OCI-LY3 (cell line): ENCODE data around the gene TMEM87A.
"Not testable (repeated sequence)": the region's sequence is repeated elsewhere in the genome, so short reads cannot be mapped to it uniquely, and the experiment has no call there.

Experiments used
- H2AFZ ChIP-seq: fragments of 200-600, 300-600 bp; shearing (Covaris generic); 2 replicates; pipeline ENCODE4 v1.6.0; 2014; ENCODE audit warnings: antibody characterized with exemption, low read depth, low read length
- H3K27ac ChIP-seq: fragments of 200-600, 300-600 bp; sonication (generic); 2 replicates; pipeline ENCODE4 v1.5.1; 2014; ENCODE audit warnings: mild to moderate bottlenecking, low read length, moderate library complexity, mixed read lengths
- H3K27me3 ChIP-seq: fragments of 200-600, 300-600 bp; sonication (generic); 2 replicates; pipeline ENCODE4 v1.6.1; 2014; ENCODE audit warnings: low read depth, low read length, mixed read lengths
- H3K36me3 ChIP-seq: fragments of 200-600, 300-600 bp; sonication (generic); replicated peaks from 2 replicates; pipeline ENCODE3; 2014; ENCODE audit warnings: low read depth, low read length, mixed read lengths
- H3K4me1 ChIP-seq: fragments of 300-600, 200-600 bp; sonication (generic); 2 replicates; pipeline ENCODE4 v1.6.1; 2014; ENCODE audit warnings: low read length, mixed read lengths
- H3K4me2 ChIP-seq: fragments of 200-600, 300-600 bp; sonication (generic); 2 replicates; pipeline ENCODE4 v1.6.1; 2014; ENCODE audit warnings: low read length, mixed read lengths
- H3K4me3 ChIP-seq: fragments of 300-600, 200-600 bp; sonication (generic); 2 replicates; pipeline ENCODE4 v1.5.1; 2014; ENCODE audit warnings: antibody characterized with exemption, mild to moderate bottlenecking, low read length, moderate library complexity
- H3K79me2 ChIP-seq: fragments of 300-600, 200-600 bp; shearing (Covaris generic); 2 replicates; pipeline ENCODE4 v1.6.1; 2014; ENCODE audit warnings: mild to moderate bottlenecking, low read length, mixed read lengths
- H3K9ac ChIP-seq: fragments of 300-600, 200-600 bp; shearing (Covaris generic); 2 replicates; pipeline ENCODE4 v1.6.0; 2014; ENCODE audit warnings: mild to moderate bottlenecking, low read length, moderate library complexity
- H3K9me3 ChIP-seq: fragments of 200-600, 300-600 bp; shearing (Covaris generic); 2 replicates; pipeline ENCODE4 v1.6.1; 2014; ENCODE audit warnings: low read length, mixed read lengths; ENCODE audit not compliant: insufficient read depth
- H4K20me1 ChIP-seq: fragments of 200-600, 300-600 bp; sonication (generic); 2 replicates; pipeline ENCODE4 v1.6.1; 2016; ENCODE audit warnings: low read length, mixed read lengths; ENCODE audit not compliant: insufficient read depth
- EZH2phosphoT487 ChIP-seq: fragments of 200-600 bp; shearing (Covaris generic); IDR thresholded peaks from 2 replicates; pipeline ENCODE4 v1.6.1; 2018; ENCODE audit warnings: antibody characterized with exemption, mixed run types, low read depth
- TF ChIP-seq, protein P1 (sequence below): fragments of 200-600, 300-600 bp; sonication (generic); IDR thresholded peaks from 2 replicates; pipeline ENCODE4 v1.5.1; 2014; ENCODE audit warnings: antibody characterized with exemption, low read length, low read depth

Gene TMEM87A

DNA sequence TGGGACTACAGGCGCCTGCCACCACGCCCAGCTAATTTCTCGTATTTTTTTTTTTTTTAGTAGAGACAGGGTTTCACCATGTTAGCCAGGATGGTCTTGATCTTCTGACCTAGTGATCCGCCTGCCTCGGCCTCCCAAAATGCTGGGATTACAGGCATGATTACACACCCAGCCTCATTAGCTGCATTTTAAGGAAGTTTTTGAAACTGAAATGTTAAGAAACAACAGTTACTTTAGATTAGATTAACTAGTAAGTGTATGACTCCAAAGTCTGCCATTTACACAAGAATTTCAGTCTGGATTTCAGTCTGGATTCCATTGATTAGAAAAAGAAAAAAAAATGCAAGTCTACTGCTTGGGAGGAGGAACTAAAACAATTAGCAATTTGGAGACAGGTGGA lies 40.6 kb downstream of the TMEM87A start:
- Histone ChIP-seq H3K9ac (no peak overlapping the region), H3K9me3 (no peaks in the 10 kb centered on the region), H3K27ac (no peak overlapping the region), H2AFZ (no peak overlapping the region), H4K20me1 (no peaks in the 10 kb centered on the region), H3K27me3 (no peaks in the 10 kb centered on the region), H3K4me1 (no peaks in the 10 kb centered on the region), H3K4me2 (no peak overlapping the region), H3K4me3 (no peak overlapping the region), H3K36me3 (peaks cover 17% of the 10 kb centered on the region), H3K79me2 (no peaks in the 10 kb centered on the region)
- no peak for TF ChIP-seq EZH2phosphoT487
- TF ChIP-seq, protein P1, sequence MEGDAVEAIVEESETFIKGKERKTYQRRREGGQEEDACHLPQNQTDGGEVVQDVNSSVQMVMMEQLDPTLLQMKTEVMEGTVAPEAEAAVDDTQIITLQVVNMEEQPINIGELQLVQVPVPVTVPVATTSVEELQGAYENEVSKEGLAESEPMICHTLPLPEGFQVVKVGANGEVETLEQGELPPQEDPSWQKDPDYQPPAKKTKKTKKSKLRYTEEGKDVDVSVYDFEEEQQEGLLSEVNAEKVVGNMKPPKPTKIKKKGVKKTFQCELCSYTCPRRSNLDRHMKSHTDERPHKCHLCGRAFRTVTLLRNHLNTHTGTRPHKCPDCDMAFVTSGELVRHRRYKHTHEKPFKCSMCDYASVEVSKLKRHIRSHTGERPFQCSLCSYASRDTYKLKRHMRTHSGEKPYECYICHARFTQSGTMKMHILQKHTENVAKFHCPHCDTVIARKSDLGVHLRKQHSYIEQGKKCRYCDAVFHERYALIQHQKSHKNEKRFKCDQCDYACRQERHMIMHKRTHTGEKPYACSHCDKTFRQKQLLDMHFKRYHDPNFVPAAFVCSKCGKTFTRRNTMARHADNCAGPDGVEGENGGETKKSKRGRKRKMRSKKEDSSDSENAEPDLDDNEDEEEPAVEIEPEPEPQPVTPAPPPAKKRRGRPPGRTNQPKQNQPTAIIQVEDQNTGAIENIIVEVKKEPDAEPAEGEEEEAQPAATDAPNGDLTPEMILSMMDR, result no peak

DNA sequence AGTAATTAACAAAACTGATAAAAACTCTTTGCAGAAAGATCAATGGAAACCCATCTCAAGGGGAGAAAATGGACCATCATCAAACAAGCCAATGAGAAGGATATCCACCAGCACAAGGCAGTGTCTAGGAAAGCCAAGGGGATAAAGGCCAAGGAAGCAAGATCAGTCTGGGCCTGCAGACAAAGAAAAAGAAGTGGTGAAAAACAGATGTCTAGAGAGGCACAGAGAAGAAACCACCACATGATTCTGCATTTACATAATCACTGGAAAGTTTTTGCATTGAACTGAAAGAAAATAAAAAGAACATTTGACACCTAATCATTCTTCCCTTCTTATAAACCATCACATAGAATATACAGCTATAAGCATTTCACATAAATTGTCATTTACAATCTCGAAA lies 42.1 kb downstream of the TMEM87A start:
- no peaks in the 10 kb centered on the region for H3K79me2 ChIP-seq
- H3K27me3 ChIP-seq, result no peaks in the 10 kb centered on the region
- H4K20me1 ChIP-seq, result no peaks in the 10 kb centered on the region
- no peak overlapping the region for H3K4me2 ChIP-seq
- no peak overlapping the region for H3K27ac ChIP-seq
- TF ChIP-seq, protein P1, result no peak
- no peak for TF ChIP-seq EZH2phosphoT487
- H3K36me3 ChIP-seq, result peaks cover 23% of the 10 kb centered on the region
- H3K9ac ChIP-seq, result no peak overlapping the region
- no peaks in the 10 kb centered on the region for H3K4me1 ChIP-seq
- no peak overlapping the region for H3K4me3 ChIP-seq
- H3K9me3 ChIP-seq, result no peaks in the 10 kb centered on the region
- no peak overlapping the region for H2AFZ ChIP-seq

DNA sequence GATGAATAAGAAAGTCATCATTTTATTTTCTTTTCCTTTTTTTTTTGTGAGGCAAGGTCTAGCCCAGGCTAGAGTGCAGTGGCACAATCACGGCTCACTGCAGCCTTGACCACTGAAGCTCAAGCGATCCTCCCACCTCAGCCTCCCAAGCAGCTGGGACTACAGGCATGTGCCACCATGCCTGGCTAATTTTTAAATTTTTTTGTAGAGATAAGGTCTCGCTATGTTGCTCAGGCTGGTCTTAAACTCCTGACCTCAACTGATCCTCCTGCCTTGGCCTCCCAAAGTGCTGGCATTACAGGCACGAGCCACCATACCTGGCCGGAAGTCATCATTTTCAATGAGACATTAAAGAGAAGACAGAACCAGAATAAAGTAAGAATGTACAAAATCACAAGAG lies 44.3 kb downstream of the TMEM87A start:
- H4K20me1 ChIP-seq, H3K27ac ChIP-seq, H3K9me3 ChIP-seq, H3K4me2 ChIP-seq, H3K27me3 ChIP-seq, H3K4me1 ChIP-seq, H2AFZ ChIP-seq, H3K4me3 ChIP-seq, H3K79me2 ChIP-seq, H3K9ac ChIP-seq: not testable (repeated sequence)
- peaks cover 18% of the 10 kb centered on the region for H3K36me3 ChIP-seq

DNA sequence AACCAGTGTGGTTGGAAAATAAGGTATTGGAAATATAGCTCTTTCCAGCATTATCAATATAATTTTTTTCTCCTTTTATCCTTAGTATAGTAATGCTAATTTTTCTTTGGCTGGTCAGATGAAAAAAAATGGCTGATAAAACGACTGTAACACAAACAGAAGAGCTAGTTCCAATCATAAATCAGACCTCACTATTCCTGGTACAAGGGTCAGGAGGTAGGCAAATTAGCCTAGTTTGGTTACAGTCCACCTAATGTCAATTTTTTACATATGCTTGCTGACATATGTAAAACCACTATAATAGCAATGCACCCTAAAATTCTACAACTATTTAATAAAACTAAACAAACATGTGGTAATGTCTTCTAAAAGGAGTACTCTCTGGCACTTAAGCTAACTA lies 45.2 kb downstream of the TMEM87A start:
- Histone ChIP-seq H3K4me3 (no peak overlapping the region), H3K79me2 (no peaks in the 10 kb centered on the region), H3K36me3 (peaks cover 18% of the 10 kb centered on the region), H4K20me1 (no peaks in the 10 kb centered on the region), H3K4me1 (no peaks in the 10 kb centered on the region), H3K9me3 (no peaks in the 10 kb centered on the region), H3K27me3 (no peaks in the 10 kb centered on the region), H3K4me2 (no peak overlapping the region), H3K9ac (no peak overlapping the region), H2AFZ (no peak overlapping the region), H3K27ac (no peak overlapping the region)
- no peak for TF ChIP-seq EZH2phosphoT487
- TF ChIP-seq, protein P1, result no peak

DNA sequence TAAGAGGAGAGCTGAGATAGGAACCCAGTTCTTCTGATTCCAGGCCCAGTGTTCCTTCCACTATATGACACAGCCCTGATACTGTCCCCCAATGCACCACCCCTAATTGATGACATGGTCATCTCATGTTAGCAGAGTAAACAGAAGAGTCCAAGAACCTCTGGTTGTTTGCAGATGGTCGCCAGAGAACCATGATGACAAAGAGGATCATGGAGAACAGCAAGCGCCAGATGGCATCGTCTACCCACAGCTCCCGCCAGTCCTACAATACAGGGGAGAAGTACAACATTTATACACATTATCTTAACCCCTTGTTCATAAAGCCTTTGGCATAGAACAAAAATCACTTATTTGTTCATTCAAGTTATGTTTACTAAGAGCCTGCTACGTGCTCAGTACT lies 46.6 kb downstream of the TMEM87A start:
- no peak overlapping the region for H2AFZ ChIP-seq
- no peak overlapping the region for H3K27ac ChIP-seq
- no peak overlapping the region for H3K4me2 ChIP-seq
- no peak overlapping the region for H3K4me3 ChIP-seq
- peaks cover 18% of the 10 kb centered on the region for H3K36me3 ChIP-seq
- H3K9ac ChIP-seq, result no peak overlapping the region
- no peaks in the 10 kb centered on the region for H3K27me3 ChIP-seq
- no peaks in the 10 kb centered on the region for H4K20me1 ChIP-seq
- TF ChIP-seq EZH2phosphoT487, result no peak
- TF ChIP-seq, protein P1, result no peak
- H3K9me3 ChIP-seq, result no peaks in the 10 kb centered on the region
- H3K79me2 ChIP-seq, result no peaks in the 10 kb centered on the region
- no peaks in the 10 kb centered on the region for H3K4me1 ChIP-seq
